HK-2 (cell line): ENCODE measurements around the gene VAX1.
A peak's percentile ranks its signal among the peaks of the same experiment; 100 is the strongest.

Experiments
- DNase-seq: peaks from one replicate; pipeline ENCODE4 v3.0.0-alpha.2; 2018; ENCODE audit not compliant: unreplicated experiment

Gene VAX1

DNA sequence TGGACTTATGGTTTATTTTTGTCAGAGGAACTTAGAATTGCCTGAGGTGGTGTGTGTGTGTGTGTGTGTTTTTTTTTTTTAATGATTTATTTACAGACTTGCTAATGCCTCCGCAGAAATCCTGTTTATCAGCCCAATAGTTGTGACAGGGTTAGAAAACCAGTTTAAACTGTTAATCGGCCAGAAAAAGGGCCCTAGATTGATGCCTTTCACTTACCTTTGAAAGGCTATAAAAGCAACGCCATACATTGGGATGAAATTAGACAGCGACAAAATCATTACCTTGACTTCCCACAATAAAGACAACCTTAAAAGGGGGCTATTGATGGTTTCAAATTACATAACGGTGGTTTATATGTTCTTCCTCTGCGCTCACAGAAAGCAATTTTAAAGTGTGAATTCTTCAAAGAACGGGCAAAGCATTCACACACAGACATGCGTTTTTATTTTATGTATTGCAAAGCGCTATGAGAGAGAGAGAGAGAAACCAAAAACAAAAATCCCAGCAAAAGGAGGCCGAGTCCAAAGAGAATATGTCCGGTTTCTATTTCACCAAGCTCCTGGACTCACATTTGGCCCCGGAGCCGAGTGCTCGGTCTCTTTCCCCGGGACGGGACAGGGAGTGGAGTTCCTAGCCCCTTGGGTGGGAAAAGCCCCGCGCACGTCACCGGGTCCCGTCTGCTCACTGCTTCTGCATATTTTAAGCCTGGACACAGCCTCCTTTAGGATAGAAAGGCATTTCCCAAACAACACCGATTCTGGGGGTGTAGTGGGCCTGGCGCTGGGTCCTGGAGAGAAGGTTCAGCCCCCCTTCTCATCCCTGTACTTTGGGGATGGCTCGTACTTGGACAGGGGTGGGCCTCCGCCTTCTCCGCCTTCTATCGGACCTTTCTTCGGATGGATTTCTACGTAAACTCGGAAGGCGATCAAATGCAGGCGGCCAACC lies 26.8 kb upstream of the VAX1 start:
- no peak for DNase-seq

GRCh38 chr10:117163954-117164548 lies 26.0 kb upstream of the VAX1 start:
- DNase-seq: no peak

DNA sequence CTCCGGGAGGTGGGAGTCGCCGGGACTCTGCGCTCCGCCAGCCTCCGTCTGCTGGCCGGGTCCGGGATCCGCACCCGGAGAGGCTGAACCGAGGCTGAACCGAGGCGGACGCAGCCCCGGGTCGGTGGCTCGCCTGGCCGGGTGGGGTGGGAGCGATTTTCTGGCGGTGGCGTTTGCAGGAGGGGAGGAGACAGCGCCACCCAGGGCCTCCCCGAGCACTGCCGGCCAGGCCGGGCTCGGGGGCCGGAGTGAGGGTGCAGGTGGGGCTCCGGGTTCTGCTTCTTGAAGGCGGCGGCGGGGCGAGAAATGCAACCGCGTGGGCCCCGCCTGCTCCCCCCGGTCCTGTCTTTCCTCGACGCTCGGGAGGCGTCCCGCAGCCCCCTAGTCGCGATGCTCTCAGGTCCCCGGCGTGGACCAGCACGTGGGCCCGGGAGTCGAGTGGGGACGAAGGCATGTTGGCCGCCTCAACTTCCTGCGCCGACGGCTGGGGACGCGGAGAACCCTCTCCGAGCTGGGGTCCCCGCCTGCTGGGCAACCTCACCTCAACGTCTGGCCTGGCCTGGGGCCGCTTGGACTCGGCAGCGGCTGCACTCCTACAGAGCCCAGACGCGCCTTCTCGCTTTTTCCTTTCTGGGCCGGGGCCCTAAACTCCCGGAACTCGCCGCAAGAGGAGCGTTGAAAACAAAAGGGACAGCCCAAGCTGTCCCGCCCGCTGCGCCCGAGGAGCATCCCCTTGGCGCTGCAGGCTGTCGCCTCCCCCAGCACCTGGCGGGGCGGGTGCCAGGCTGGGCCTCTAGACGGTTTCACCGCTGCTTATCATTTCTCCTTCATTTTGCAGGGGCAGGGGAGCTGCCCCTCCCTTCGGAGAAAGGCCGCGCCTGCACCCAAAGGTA lies 25.2 kb upstream of the VAX1 start:
- no peak for DNase-seq

- no peak for DNase-seq
These were observed 24.3 kb upstream of the VAX1 start for GRCh38 chr10:117162093-117163060.

DNA sequence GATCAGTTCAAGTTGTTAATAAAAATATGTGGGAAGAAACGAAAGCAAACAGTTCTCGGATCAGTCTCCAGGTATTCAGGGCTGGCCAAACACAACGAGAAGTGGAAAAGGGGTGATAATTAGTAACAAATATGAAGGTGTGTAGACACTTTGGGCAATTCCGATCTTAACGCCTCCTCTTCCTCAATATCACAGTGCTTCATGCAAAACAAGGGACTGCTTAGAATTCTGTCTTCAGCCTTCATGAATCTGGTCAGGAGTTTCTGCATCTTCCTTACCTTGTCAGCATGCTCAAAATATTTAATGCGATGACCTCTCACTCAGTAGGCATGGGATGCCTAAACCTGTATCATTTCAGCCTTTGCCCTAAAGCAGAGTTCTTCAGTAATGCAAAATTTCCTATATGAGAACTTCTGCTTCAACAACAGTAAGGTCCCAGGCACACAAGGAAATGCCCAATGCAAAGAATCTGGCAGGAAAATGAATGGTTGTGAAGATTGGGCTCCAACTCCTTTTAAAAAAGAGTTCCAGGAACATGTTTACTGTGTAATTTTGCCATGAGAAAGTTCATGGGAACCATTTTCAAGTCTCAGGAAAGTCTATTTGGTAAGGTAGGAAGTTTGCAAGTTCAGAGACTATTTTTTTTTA lies 23.4 kb upstream of the VAX1 start:
- DNase-seq: no peak

- DNase-seq: no peak
These were observed 22.5 kb upstream of the VAX1 start for GRCh38 chr10:117160567-117160966.

DNA sequence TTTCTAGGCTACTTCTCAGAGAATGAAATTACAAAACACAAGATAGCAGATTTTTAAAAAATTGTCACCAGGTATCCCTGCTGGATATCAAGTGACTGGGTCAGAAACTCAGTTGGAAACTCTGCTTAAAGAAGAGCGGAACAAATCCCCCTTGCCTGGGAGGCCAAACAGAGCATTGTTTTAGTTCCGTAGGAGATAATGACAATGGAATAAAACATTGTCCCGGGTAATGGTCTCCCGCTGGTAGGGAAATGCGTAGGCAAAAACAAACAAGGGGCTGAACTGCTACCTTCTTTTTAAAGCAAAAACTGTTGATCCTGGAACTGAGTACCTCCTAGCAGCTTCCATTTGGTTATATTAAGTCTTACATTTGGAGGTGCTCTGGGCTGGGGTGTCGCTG lies 21.3 kb upstream of the VAX1 start:
- no peak for DNase-seq

- no peak for DNase-seq
These were observed 20.2 kb upstream of the VAX1 start for GRCh38 chr10:117158297-117158696.

- no peak for DNase-seq
These were observed 14.6 kb upstream of the VAX1 start for GRCh38 chr10:117152668-117153067.

DNA sequence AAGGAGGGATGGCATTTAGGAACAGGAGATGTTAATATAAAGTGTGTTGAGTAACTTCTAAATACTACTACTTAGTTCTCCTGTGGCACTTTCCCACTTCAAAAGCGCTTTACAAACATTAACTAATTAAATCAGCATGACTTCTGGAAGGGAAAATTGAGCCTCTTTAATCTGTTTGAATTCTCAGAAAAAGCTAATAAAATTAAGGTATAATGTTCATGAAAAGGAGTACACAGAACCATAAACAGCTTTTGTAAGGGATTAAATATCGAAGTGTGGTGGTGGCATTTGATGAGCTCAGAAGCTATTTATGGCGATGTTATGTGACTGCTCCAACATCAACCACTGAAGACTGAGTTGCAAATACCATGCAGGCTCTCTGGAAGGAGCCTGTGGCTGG lies 10.2 kb upstream of the VAX1 start:
- no peak for DNase-seq

DNA sequence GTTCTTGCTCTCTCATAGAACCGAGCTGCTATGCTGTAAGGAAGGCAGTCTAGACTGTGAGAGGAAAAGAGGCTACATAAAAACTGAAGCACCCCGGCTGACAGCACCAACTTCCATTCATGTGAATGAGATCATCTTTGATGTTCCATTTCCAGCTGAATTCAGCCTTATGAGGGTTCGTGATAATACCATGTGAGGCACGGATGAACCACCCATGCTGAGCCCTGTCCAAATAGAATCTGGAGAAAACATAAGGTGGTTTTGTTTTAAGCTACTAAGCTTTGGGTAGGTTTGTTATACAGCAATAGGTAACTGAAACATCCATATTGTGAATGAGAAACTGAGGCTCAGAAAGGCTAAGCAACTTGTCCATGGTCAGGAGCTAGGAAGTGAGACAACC lies 6.9 kb upstream of the VAX1 start:
- DNase-seq: no peak

DNA sequence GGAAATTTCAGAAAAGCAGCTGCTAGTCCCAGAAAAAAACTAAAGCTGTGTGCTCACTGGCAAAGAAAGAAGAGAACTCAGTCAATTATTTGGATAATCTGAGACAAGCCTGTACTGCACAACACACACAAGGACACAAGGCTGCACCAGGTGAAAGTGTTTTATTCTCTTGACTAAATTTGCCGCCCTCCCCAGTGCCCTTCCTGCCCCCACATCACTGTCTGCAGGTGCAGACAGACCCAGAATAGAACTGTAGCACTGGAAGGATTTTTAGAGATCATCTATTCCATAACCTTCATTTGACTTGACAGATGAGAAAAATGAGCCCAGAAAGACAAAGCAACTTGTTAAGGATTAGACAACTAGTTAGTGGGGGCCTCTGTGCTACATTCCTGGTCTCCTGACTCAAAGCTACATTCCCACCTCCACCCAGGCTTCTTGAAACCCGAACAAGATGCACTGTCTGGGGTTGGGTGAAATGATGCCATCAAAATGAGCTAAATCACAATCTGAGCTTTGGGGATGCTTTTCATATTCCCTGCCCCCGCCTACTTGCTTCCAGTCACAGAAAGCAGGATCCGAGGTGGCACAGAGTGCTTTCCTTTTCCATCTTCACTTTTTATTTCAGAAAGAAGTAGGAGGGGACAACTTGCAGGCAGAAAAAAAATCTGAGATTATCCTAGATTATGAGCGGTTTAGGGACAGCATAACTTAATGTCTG lies 5.2 kb upstream of the VAX1 start:
- DNase-seq: no peak

DNA sequence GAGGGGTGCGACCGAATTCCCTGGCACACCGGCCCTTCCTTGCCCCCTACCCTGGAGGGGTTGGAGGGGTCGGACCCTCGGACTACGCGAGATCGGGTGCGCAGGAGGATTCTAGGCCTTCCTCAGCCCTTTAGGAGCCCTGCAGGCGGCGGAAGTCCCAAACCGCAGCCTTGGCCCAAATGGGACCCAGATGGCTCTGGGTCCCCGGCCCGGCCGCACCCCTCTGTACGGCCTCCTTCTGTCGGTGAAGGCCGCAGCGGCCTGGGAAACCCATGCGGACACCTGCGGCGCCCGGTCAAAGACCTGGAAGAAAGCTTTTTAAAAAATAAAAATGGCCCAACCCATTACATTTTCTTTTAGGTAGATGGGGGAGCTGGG lies 2.4 kb upstream of the VAX1 start:
- no peak for DNase-seq

GRCh38 chr10:117139581-117140524 lies 1.8 kb upstream of the VAX1 start:
- DNase-seq: no peak

- DNase-seq: no peak
These were observed 939 bp upstream of the VAX1 start for GRCh38 chr10:117138838-117139580.

GRCh38 chr10:117137031-117137910 lies 799 bp downstream of the VAX1 start:
- DNase-seq: peak; percentile 52

GRCh38 chr10:117136391-117136975 lies 1.6 kb downstream of the VAX1 start:
- DNase-seq: no peak
